Natural killer cell (primary cell): Measurements from ENCODE around the gene GRK6. TPM values are rescaled to one million over a fixed set of nuclear protein-coding genes. Genes with fewer than 3 reads are reported as not detected.
A peak's percentile ranks its signal among the peaks of the same experiment; 100 is the strongest.

Experiments used
- ATAC-seq, 3 donors: fragments of 150-1000 bp in 2 of 3; fragments of 200-7000 bp in 1 of 3; cut with Tn5 transposase; 1 replicate in 1 of 3; 2 replicates in 2 of 3; pipeline ENCODE4 v1.10.0; 2021; ENCODE audit warnings: mild to moderate bottlenecking in 2 of 3, moderate library complexity in 2 of 3
- DNase-seq, 2 donors: peaks; one replicate each; pipeline versions ENCODE4 v3.0.0 to v3.0.0-alpha.2; 2013 to 2021; ENCODE audit warnings: mixed read lengths in 1 of 2
- H3K27ac ChIP-seq: one replicate; pipeline ENCODE4 v1.5.1; 2013; ENCODE audit warnings: mild to moderate bottlenecking, low read length
- H3K27me3 ChIP-seq: one replicate; pipeline ENCODE4 v1.6.1; 2013; ENCODE audit warnings: low read length; ENCODE audit not compliant: control insufficient read depth, insufficient read depth
- H3K36me3 ChIP-seq: one replicate; pipeline ENCODE4 v1.6.1; 2013; ENCODE audit warnings: low read length; ENCODE audit not compliant: control insufficient read depth, insufficient read depth
- H3K4me1 ChIP-seq: one replicate; pipeline ENCODE4 v1.6.1; 2013; ENCODE audit warnings: low read length; ENCODE audit not compliant: control insufficient read depth, insufficient read depth
- H3K4me3 ChIP-seq: one replicate; pipeline ENCODE4 v1.5.1; 2013; ENCODE audit warnings: low read length
- H3K9me3 ChIP-seq: one replicate; pipeline ENCODE4 v1.6.1; 2013; ENCODE audit warnings: low read length; ENCODE audit not compliant: control insufficient read depth, insufficient read depth
- H3K27ac Mint-ChIP-seq, 2 donors: one replicate each; pipeline ENCODE4 v1.8.0; 2022; ENCODE audit warnings: mild to moderate bottlenecking in 2 of 2, mixed read lengths in 2 of 2, moderate library complexity in 1 of 2
- H3K27me3 Mint-ChIP-seq, 2 donors: one replicate each; pipeline ENCODE4 v1.8.0; 2022; ENCODE audit warnings: low read depth in 2 of 2, mixed read lengths in 2 of 2
- H3K36me3 Mint-ChIP-seq: one replicate; pipeline ENCODE4 v1.8.0; 2022; ENCODE audit warnings: mixed read lengths
- H3K4me1 Mint-ChIP-seq, 2 donors: one replicate each; pipeline ENCODE4 v1.8.0; 2022; ENCODE audit warnings: mixed read lengths in 2 of 2
- H3K4me3 Mint-ChIP-seq: one replicate; pipeline ENCODE4 v1.8.0; 2022; ENCODE audit warnings: mild to moderate bottlenecking, moderate library complexity, mixed read lengths
- H3K9me3 Mint-ChIP-seq, 2 donors: one replicate each; pipeline ENCODE4 v1.8.0; 2022; ENCODE audit warnings: mixed read lengths in 2 of 2
- WGBS: methylation state at CpG from one replicate; pipeline ENCODE4 v1.1.7; 2013; ENCODE audit warnings: missing lambda C conversion rate; ENCODE audit not compliant: insufficient coverage; 5-methylcytosine and 5-hydroxymethylcytosine counted together
- intact Hi-C: fragments of 100-400 bp; cut with micrococcal nuclease; formaldehyde crosslinking; loops from one replicate; pipeline ENCODE4 v1.14.2; 2022
- total RNA-seq, 4 donors: library from RNA; stranded (reverse); fragments of 120-200 nt in 1 of 4; gene quantifications; one replicate each; pipeline versions ENCODE4 v1.2.3 to v1.2.4, GENCODE V29; 2013 to 2022
- TF ChIP-seq, protein P1 (sequence below): fragments of 200-600 bp; IDR thresholded peaks from one replicate; pipeline ENCODE4 v1.8.0; 2022; ENCODE audit warnings: antibody characterized with exemption

GRK6 gene
- total RNA-seq, 3 donors from 2014 or later (not counting 1 experiment from before 2014, with no cell fraction given) = 173 to 221 (median 190) TPM

DNA sequence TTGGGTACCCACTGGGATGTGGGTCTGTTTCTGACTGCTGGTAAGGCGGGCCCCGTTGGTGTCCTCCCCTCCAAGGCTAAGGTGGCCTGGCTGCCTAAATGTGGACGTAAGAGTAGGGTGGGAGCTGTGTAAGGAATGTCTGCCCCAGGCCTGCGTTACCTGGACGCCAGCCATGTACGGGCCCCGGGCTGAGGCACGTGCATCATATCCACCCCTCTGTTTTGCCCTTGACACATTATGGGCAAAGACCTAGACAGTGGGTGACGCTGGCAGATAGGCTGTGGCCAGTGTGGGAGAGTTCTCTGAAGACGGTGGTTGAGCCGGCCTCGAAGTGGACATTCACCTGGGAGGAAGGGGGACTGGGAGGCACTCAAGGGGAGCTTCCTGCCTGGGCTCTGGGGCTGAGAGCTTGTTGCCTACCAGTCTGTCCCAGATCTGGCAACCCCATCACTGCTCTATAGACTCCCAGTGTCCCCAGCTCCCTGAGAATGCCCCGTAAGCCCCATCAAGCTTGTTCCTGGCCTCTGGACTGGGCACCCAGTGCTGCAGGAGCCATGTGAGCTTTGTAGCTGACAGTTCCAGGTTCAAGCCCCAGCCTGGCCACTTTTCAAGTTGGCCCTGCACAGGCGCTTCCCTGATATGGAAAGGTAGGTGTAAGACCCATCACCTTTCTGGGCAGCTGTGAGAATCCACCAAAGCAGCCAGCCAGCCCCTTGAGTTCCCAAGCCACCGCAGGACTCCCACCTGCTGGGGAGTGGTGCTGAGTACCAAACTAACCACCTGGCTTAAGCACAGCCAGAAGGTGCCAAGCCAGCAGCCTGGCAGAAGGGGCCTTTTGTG lies 16.9 kb downstream of the GRK6 start:
- Mint-ChIP-seq H3K27me3 (no peaks in the 10 kb centered on the region), H3K4me1 (peaks cover 33 to 53% of the 10 kb centered on the region in 2 donors), H3K27ac (peak overlapping the region; percentile 76 to 84), H3K36me3 (no peaks in the 10 kb centered on the region), H3K4me3 (no peak overlapping the region), H3K9me3 (no peaks in the 10 kb centered on the region)
- TF ChIP-seq, protein P1, sequence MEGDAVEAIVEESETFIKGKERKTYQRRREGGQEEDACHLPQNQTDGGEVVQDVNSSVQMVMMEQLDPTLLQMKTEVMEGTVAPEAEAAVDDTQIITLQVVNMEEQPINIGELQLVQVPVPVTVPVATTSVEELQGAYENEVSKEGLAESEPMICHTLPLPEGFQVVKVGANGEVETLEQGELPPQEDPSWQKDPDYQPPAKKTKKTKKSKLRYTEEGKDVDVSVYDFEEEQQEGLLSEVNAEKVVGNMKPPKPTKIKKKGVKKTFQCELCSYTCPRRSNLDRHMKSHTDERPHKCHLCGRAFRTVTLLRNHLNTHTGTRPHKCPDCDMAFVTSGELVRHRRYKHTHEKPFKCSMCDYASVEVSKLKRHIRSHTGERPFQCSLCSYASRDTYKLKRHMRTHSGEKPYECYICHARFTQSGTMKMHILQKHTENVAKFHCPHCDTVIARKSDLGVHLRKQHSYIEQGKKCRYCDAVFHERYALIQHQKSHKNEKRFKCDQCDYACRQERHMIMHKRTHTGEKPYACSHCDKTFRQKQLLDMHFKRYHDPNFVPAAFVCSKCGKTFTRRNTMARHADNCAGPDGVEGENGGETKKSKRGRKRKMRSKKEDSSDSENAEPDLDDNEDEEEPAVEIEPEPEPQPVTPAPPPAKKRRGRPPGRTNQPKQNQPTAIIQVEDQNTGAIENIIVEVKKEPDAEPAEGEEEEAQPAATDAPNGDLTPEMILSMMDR = no peak
- WGBS = 79% methylated on average over 15 of the region's 15 CpGs
- H3K4me3 ChIP-seq = no peak overlapping the region
- no peaks in the 10 kb centered on the region for H3K27me3 ChIP-seq
- H3K9me3 ChIP-seq = no peaks in the 10 kb centered on the region
- DNase-seq (no peak), ATAC-seq (no peak)
- H3K36me3 ChIP-seq = peaks cover 47% of the 10 kb centered on the region
- intact Hi-C loops = no loop called here
- H3K4me1 ChIP-seq = peaks cover 45% of the 10 kb centered on the region
- H3K27ac ChIP-seq = peak overlapping the region; percentile 78

GRCh38 chr5:177444106-177445051 lies 17.9 kb downstream of the GRK6 start:
- peaks cover 34 to 54% of the 10 kb centered on the region in 2 donors for H3K4me1 Mint-ChIP-seq
- Histone ChIP-seq H3K27ac (peak overlapping the region; percentile 78), H3K36me3 (peaks cover 40% of the 10 kb centered on the region), H3K4me1 (peaks cover 48% of the 10 kb centered on the region), H3K9me3 (no peaks in the 10 kb centered on the region), H3K27me3 (no peaks in the 10 kb centered on the region), H3K4me3 (no peak overlapping the region)
- no peaks in the 10 kb centered on the region for H3K36me3 Mint-ChIP-seq
- no peaks in the 10 kb centered on the region for H3K9me3 Mint-ChIP-seq
- TF ChIP-seq, protein P1 = no peak
- no peak for ATAC-seq
- H3K4me3 Mint-ChIP-seq = peak overlapping the region; percentile 62
- peak in 1 of 2 donors; percentile 81 for DNase-seq
- H3K27me3 Mint-ChIP-seq = no peaks in the 10 kb centered on the region
- H3K27ac Mint-ChIP-seq = peak overlapping the region; percentile 76 to 84
- WGBS = 83% methylated on average over 5 of the region's 7 CpGs
- intact Hi-C loops = no loop called here

DNA sequence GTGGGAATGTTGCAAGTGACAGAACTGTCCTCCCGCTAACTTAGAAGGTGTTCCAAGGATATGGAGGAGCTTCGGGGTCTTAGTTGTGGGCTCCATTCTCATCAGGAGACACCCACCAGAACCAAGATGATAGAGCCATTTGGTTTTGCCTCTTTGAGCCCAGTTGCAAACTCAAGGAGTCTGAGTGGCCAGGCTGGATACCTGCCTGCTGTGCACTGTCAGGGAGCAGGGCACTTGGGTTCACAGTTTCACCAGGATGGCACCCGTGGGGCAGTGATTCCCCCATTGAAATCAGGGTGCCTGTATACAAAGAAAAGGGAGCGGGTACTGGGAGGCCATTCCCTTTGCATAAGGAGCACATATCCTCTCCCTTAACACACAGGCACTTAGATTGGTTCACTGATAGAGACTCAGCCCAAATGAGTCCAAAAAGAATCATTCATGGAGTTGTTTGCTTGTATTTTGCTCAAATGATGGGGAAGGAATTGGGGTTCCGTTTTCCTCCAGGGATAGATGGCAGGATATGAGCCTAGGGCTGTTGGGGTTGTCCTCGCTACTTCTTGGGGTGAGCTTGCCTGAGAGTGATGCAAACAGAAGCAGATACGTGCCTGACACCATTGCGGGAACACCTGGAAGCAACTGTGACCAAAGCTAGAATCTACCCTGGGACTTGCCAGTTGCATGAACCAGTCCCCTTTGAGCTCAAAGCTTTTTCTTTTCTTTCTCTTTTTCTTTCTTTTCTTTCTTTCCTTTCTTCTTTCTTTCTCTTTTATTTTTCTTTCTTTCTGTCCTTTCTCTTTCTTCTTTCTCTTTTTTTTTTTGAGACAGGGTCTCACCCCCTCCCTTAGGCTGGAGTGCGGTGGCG lies 18.8 kb downstream of the GRK6 start:
- H3K27ac Mint-ChIP-seq = peak overlapping the region; percentile 76 to 84
- H3K4me1 Mint-ChIP-seq = peaks cover 27 to 45% of the 10 kb centered on the region in 2 donors
- peaks cover 51% of the 10 kb centered on the region for H3K4me1 ChIP-seq
- 56% methylated on average over 8 of the region's 10 CpGs for WGBS
- H3K9me3 ChIP-seq = no peaks in the 10 kb centered on the region
- no peak for ATAC-seq
- H3K4me3 Mint-ChIP-seq = peak overlapping the region; percentile 62
- no peaks in the 10 kb centered on the region for H3K27me3 Mint-ChIP-seq
- DNase-seq = peak in 1 of 2 donors; percentile 86
- no peak overlapping the region for H3K4me3 ChIP-seq
- intact Hi-C loops = no loop called here
- peaks cover 32% of the 10 kb centered on the region for H3K36me3 ChIP-seq
- no peaks in the 10 kb centered on the region for H3K36me3 Mint-ChIP-seq
- H3K27me3 ChIP-seq = no peaks in the 10 kb centered on the region
- no peaks in the 10 kb centered on the region for H3K9me3 Mint-ChIP-seq
- peak overlapping the region; percentile 78 for H3K27ac ChIP-seq
- TF ChIP-seq, protein P1 = no peak
